ENCODE data around the gene GPRC5C. TPM values are rescaled to one million over a fixed set of nuclear protein-coding genes. Genes with fewer than 3 reads are reported as not detected.

The GPRC5C gene
- total and polyA plus RNA-seq, 2 of the 13 experiments (the other 11 are each of a cell fraction or from before 2014, with no cell fraction given) = 85.6 to 300 TPM

- peak; percentile 92 for TF ChIP-seq ARID4A (CRISPR knock-in tag; IDR thresholded peaks at IDR 0.05; ENCODE audit: borderline replicate concordance)
- peak; percentile 91 for TF ChIP-seq MXD4 (CRISPR knock-in tag; IDR thresholded peaks at IDR 0.05)
- TF ChIP-seq TEAD3 (CRISPR knock-in tag; optimal IDR thresholded peaks at IDR 0.05; ENCODE audit: borderline replicate concordance) = peak; percentile 72
- TF ChIP-seq ZNF577 (CRISPR knock-in tag; IDR thresholded peaks at IDR 0.05; ENCODE audit: borderline replicate concordance, low read depth) = no peak
- peak; percentile 93 for TF ChIP-seq ZKSCAN5 (CRISPR knock-in tag; IDR thresholded peaks at IDR 0.05)
- TF ChIP-seq ZFP1 (CRISPR knock-in tag; IDR thresholded peaks at IDR 0.05) = no peak
- peak; percentile 96 for TF ChIP-seq MAX (IDR thresholded peaks at IDR 0.05)
- no peak; the same call in 1 of the 2 replicates for TF ChIP-seq ZNF253 (CRISPR knock-in tag; IDR thresholded peaks at IDR 0.05; ENCODE audit: borderline replicate concordance)
- TF ChIP-seq PATZ1 (CRISPR knock-in tag; IDR thresholded peaks at IDR 0.05) = peak; percentile 93
- no peak for TF ChIP-seq HHEX (CRISPR knock-in tag; IDR thresholded peaks at IDR 0.05)
- peak; percentile 58 for TF ChIP-seq IKZF4 (CRISPR knock-in tag; IDR thresholded peaks at IDR 0.05; ENCODE audit: borderline replicate concordance, low read depth, not compliant biosample characterization)
- TF ChIP-seq NKX3-1 (CRISPR knock-in tag; IDR thresholded peaks at IDR 0.05) = no peak; the same call in 1 of the 2 replicates
- TF ChIP-seq, protein P1, sequence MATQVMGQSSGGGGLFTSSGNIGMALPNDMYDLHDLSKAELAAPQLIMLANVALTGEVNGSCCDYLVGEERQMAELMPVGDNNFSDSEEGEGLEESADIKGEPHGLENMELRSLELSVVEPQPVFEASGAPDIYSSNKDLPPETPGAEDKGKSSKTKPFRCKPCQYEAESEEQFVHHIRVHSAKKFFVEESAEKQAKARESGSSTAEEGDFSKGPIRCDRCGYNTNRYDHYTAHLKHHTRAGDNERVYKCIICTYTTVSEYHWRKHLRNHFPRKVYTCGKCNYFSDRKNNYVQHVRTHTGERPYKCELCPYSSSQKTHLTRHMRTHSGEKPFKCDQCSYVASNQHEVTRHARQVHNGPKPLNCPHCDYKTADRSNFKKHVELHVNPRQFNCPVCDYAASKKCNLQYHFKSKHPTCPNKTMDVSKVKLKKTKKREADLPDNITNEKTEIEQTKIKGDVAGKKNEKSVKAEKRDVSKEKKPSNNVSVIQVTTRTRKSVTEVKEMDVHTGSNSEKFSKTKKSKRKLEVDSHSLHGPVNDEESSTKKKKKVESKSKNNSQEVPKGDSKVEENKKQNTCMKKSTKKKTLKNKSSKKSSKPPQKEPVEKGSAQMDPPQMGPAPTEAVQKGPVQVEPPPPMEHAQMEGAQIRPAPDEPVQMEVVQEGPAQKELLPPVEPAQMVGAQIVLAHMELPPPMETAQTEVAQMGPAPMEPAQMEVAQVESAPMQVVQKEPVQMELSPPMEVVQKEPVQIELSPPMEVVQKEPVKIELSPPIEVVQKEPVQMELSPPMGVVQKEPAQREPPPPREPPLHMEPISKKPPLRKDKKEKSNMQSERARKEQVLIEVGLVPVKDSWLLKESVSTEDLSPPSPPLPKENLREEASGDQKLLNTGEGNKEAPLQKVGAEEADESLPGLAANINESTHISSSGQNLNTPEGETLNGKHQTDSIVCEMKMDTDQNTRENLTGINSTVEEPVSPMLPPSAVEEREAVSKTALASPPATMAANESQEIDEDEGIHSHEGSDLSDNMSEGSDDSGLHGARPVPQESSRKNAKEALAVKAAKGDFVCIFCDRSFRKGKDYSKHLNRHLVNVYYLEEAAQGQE (IDR thresholded peaks at IDR 0.05; ENCODE audit: borderline replicate concordance in 1 of 2, low read depth in 1 of 2, low read length in 2 of 2) = no peak
- TF ChIP-seq SOX6 (IDR thresholded peaks at IDR 0.05) = no peak
- peak; percentile 92 for TF ChIP-seq SOX6 (CRISPR knock-in tag; IDR thresholded peaks at IDR 0.05)
- TF ChIP-seq SALL2 (CRISPR knock-in tag; IDR thresholded peaks at IDR 0.05) = no peak; the same call in 1 of the 2 replicates
- TF ChIP-seq BRD4 (CRISPR knock-in tag; IDR thresholded peaks at IDR 0.05) = peak; percentile 58; the same call in 1 of the 2 replicates
- no peak for TF ChIP-seq PLRG1 (conservative IDR thresholded peaks at IDR 0.05)
- TF ChIP-seq ATM (IDR thresholded peaks at IDR 0.05; ENCODE audit: borderline replicate concordance) = no peak
Measured at GRCh38 chr17:74431568-74432423, at the start of gene GPRC5C (continued).

All from HepG2 (cell line).